ENCODE results near the gene SOCS1. TPM values are rescaled to one million over a fixed set of nuclear protein-coding genes. Genes with fewer than 3 reads are reported as not detected.
A peak's percentile ranks its signal among the peaks of the same experiment; 100 is the strongest.

The SOCS1 gene
- total RNA-seq, 1 donor from 2014 or later = 76.2 TPM

GRCh38 chr16:11257131-11257938 is 1.3 kb upstream of the SOCS1 start:
- Mint-ChIP-seq H3K4me3 (peak overlapping the region; percentile 98), H3K27me3 (no peaks in the 10 kb centered on the region), H3K4me1 (peaks cover 48% of the 10 kb centered on the region), H3K27ac (peak overlapping the region; percentile 82), H3K36me3 (ENCODE audit: low read depth) (peaks cover 21% of the 10 kb centered on the region), H3K9me3 (no peaks in the 10 kb centered on the region)
- TF ChIP-seq CTCF (IDR thresholded peaks at IDR 0.05) = no peak
- POLR2A ChIA-PET = interaction anchor here (0.6 to 9.8 kb wide), 21 partner anchors 15 to 315 kb away, joined by 3 to 252 read pairs (median 22); partner anchors contain the start of gene DEXI
- DNase-seq (peak; percentile 36), ATAC-seq (ENCODE audit: low read depth) (no peak)
- CTCF ChIA-PET = interaction anchor here (0.6 to 7.2 kb wide), 14 partner anchors 12 to 293 kb away, joined by 3 to 98 read pairs (median 8); partner anchors contain the start of gene TNP2
- intact Hi-C loops (cut with micrococcal nuclease) = loop anchor here (1.0 to 10.0 kb wide), 3 partner anchors 148 to 660 kb away; partner anchors contain the start of gene GSPT1

- CTCF ChIA-PET = interaction anchor here (0.6 to 7.2 kb wide), 25 partner anchors 12 to 303 kb away, joined by 3 to 98 read pairs (median 8); partner anchors contain the start of gene TNP2
- Mint-ChIP-seq H3K36me3 (ENCODE audit: low read depth) (peaks cover 28% of the 10 kb centered on the region), H3K27me3 (no peaks in the 10 kb centered on the region), H3K27ac (peak overlapping the region; percentile 98), H3K4me3 (peak overlapping the region; percentile 98), H3K4me1 (peaks cover 55% of the 10 kb centered on the region), H3K9me3 (no peaks in the 10 kb centered on the region)
- ATAC-seq (ENCODE audit: low read depth) = no peak
- no peak for TF ChIP-seq CTCF (IDR thresholded peaks at IDR 0.05)
- POLR2A ChIA-PET = interaction anchor here (0.6 to 9.8 kb wide), 61 partner anchors 8 to 541 kb away, joined by 3 to 252 read pairs (median 7); partner anchors contain the start of gene ZC3H7A
- intact Hi-C loops (cut with micrococcal nuclease) = loop anchor here (1.0 to 10.0 kb wide), 7 partner anchors 41 to 661 kb away; partner anchors contain the start of genes GSPT1 and RMI2
- no peak for DNase-seq
Measured at GRCh38 chr16:11256661-11257130, 692 bp upstream of the SOCS1 start.

- ChIA-PET POLR2A (interaction anchor here (0.6 to 9.8 kb wide), 83 partner anchors 9 to 720 kb away, joined by 3 to 252 read pairs (median 5); partner anchors contain the start of genes DEXI, LITAF and ZC3H7A), CTCF (interaction anchor here (0.8 to 7.2 kb wide), 39 partner anchors 9 to 314 kb away, joined by 3 to 98 read pairs (median 5); no protein-coding TSS in a partner anchor)
- TF ChIP-seq CTCF (IDR thresholded peaks at IDR 0.05) = no peak
- Mint-ChIP-seq H3K4me1 (peaks cover 62% of the 10 kb centered on the region), H3K27me3 (no peaks in the 10 kb centered on the region), H3K4me3 (peak overlapping the region; percentile 89), H3K36me3 (ENCODE audit: low read depth) (peaks cover 38% of the 10 kb centered on the region), H3K27ac (peak overlapping the region; percentile 76), H3K9me3 (no peaks in the 10 kb centered on the region)
- intact Hi-C loops (cut with micrococcal nuclease) = loop anchor here (1.0 to 10.0 kb wide), 12 partner anchors 22 to 662 kb away; partner anchors contain the start of gene GSPT1
- peak; percentile 61 for DNase-seq
- ATAC-seq (ENCODE audit: low read depth) = no peak
Measured at GRCh38 chr16:11254913-11255736, 879 bp downstream of the SOCS1 start.

GRCh38 chr16:11253995-11254912 is 1.8 kb downstream of the SOCS1 start:
- intact Hi-C loops (cut with micrococcal nuclease) = loop anchor here (10.0 kb wide), 1 partner anchor 431 kb away; no protein-coding TSS in a partner anchor
- CTCF ChIA-PET = interaction anchor here (0.6 to 7.2 kb wide), 26 partner anchors 21 to 450 kb away, joined by 3 to 98 read pairs (median 8); no protein-coding TSS in a partner anchor
- ATAC-seq (ENCODE audit: low read depth) (no peak), DNase-seq (no peak)
- peaks cover 38% of the 10 kb centered on the region for H3K36me3 Mint-ChIP-seq (ENCODE audit: low read depth)
- peak overlapping the region; percentile 71 for H3K27ac Mint-ChIP-seq
- no peaks in the 10 kb centered on the region for H3K9me3 Mint-ChIP-seq
- no peaks in the 10 kb centered on the region for H3K27me3 Mint-ChIP-seq
- peak overlapping the region; percentile 89 for H3K4me3 Mint-ChIP-seq
- POLR2A ChIA-PET = interaction anchor here (0.6 to 9.8 kb wide), 40 partner anchors 9 to 385 kb away, joined by 3 to 252 read pairs (median 10); partner anchors contain the start of gene LITAF
- no peak for TF ChIP-seq CTCF (IDR thresholded peaks at IDR 0.05)
- peaks cover 60% of the 10 kb centered on the region for H3K4me1 Mint-ChIP-seq

Measured in activated B cell treated with CpG ODN at 0.5 μM for 24 hours (primary cell).